ENCODE results near the gene MLH1. TPM values are rescaled to one million over a fixed set of nuclear protein-coding genes. Genes with fewer than 3 reads are reported as not detected.

MLH1 gene
- total RNA-seq, 1 experiment from 2014 or later: 42.2 TPM

DNA sequence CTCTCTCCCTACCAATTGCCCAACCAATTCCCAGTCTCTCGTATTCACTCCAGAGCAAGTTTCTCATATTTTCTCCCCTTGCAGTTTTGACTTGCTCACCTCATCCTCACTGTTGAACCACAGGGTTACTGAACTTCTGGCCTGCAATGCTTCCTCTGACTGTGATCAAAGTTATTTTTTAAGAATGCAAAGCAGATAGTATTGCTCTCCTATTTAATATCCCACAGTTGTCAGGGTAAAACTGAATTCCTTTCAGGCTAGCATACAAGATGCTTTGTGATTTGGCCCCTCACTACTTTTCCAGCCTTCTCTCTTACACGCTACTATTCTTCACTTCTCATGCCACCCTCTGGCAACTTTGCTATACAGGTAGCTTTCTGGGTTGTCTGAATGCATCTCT, 100.2 kb downstream of the MLH1 start:
- no peak for DNase-seq (ENCODE audit: low spot score)

DNA sequence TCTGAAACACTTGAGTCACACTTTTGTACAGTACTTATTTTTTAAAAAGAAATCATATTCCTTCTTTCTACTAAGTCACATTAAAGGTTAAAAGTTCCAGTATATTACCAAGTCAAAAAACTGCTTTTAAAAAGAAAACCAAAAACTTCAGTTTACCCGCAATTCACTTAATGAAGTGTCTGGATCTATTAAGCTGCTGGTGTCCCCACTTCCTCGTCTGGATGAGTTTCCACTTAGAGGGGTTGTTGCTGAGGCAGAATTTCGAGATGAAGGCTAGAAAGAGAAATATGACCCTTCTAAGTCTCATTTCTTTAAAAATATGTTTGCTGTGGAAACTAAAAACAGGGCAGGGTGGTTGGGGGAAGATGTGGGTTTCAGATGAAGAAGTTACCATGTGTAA, 101.3 kb downstream of the MLH1 start:
- DNase-seq (ENCODE audit: low spot score): no peak

- DNase-seq (ENCODE audit: low spot score): no peak
Measured at GRCh38 chr3:37096288-37096687, 103.0 kb downstream of the MLH1 start.

DNA sequence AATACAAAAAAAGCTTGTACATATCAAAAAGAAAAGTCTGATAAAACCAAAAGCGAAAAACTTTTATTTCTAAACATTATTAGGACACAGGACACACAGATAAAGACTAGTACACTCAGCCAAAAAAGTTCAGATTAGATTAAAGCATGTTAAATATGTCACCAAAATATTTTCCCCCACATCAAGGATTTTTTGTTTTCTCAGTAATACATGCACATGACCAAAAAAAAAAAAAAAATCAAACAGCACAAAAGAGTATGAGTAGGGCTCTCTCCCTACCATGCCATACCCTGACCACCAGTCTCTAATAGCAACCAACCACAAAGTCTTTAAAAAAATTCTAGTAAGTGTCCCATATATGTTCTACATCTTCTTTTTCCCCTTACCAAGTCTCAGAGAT, 103.7 kb downstream of the MLH1 start:
- DNase-seq (ENCODE audit: low spot score): no peak

GRCh38 chr3:37097776-37098175, 104.5 kb downstream of the MLH1 start:
- DNase-seq (ENCODE audit: low spot score): no peak

GRCh38 chr3:37098884-37099283, 105.6 kb downstream of the MLH1 start:
- DNase-seq (ENCODE audit: low spot score): no peak

GRCh38 chr3:37099469-37099868, 106.2 kb downstream of the MLH1 start:
- no peak for DNase-seq (ENCODE audit: low spot score)

DNA sequence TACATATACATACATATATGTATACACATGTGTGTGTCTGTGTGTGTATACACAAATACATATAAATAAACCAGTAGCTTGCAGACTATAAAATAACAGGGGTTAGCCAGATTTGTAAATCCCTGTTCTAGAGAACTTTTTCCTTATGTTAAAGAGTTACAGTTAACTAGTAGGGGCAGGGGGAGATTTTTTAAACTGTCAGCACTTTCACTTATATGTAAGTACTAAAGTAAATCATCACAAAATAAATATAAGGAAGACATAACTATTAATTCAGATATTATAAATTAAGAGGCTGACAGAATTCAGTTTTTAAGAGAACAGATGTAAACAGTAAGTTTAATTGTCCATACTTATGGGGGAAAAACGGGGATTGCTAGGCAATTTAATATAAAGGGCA, 107.1 kb downstream of the MLH1 start:
- DNase-seq (ENCODE audit: low spot score): no peak

Other genes starting within 250 kb of the MLH1 start
- not detected in 2 replicates for gene DCLK3, start 229.0 kb upstream of the MLH1 start, total RNA-seq (2014; rRNA removed; shearing (Covaris generic))
- 9.7 and 11.4 TPM in 2 replicates for gene TRANK1, start 48.5 kb upstream of the MLH1 start, total RNA-seq (2014; rRNA removed; shearing (Covaris generic))
- gene EPM2AIP1, start 387 bp upstream of the MLH1 start, total RNA-seq (2014; rRNA removed; shearing (Covaris generic)): 4.3 and 4.5 TPM in 2 replicates
- gene LRRFIP2, start 181.1 kb downstream of the MLH1 start, total RNA-seq (2014; rRNA removed; shearing (Covaris generic)): 12.5 and 19.7 TPM in 2 replicates
- 13.6 and 18.2 TPM in 2 replicates for gene GOLGA4, start 249.8 kb downstream of the MLH1 start, total RNA-seq (2014; rRNA removed; shearing (Covaris generic))